GM23338 (cell line): ENCODE data around the gene ACYP1.

Experiments used
- CTCF ChIP-seq, 2 experiments: fragments of 200-600 bp in 1 of 2; sonication (generic) in 1 of 2; conservative IDR thresholded peaks; 2 replicates each; pipeline versions ENCODE4 v1.5.1 to v1.6.1; 2016 to 2017; ENCODE audit warnings: antibody characterized with exemption in 2 of 2, low read depth in 2 of 2, mild to moderate bottlenecking in 2 of 2, moderate library complexity in 1 of 2
- EZH2 ChIP-seq: fragments of 200-600 bp; sonication (generic); IDR thresholded peaks from one replicate; pipeline ENCODE4 v1.8.0; 2017; ENCODE audit warnings: antibody characterized with exemption, mild to moderate bottlenecking, low read depth; ENCODE audit not compliant: unreplicated experiment
- NANOG ChIP-seq: IDR thresholded peaks from 2 replicates; pipeline ENCODE4 v1.6.1; 2016; ENCODE audit warnings: antibody characterized with exemption, borderline replicate concordance
- POLR2AphosphoS5 ChIP-seq: IDR thresholded peaks from 2 replicates; pipeline ENCODE4 v1.6.1; 2016; ENCODE audit warnings: antibody characterized with exemption, low read depth
- STAT1 ChIP-seq: IDR thresholded peaks from one replicate; pipeline ENCODE4 v1.6.1; 2016; ENCODE audit warnings: antibody characterized with exemption; ENCODE audit not compliant: unreplicated experiment

GRCh38 chr14:75003250-75004027 lies 60.4 kb downstream of the ACYP1 start:
- no peak for TF ChIP-seq CTCF (conservative IDR thresholded peaks at IDR 0.05; ENCODE audit: low read depth in 2 of 2)
- TF ChIP-seq POLR2AphosphoS5, result no peak
- TF ChIP-seq NANOG, result no peak
- no peak for TF ChIP-seq EZH2
- TF ChIP-seq STAT1, result no peak
